HCT116 (cell line): ENCODE results near the gene RARB. TPM values are rescaled to one million over a fixed set of nuclear protein-coding genes. Genes with fewer than 3 reads are reported as not detected.

ENCODE experiments used
- ATAC-seq: fragments of 200-7000 bp; cut with Tn5 transposase; 2 replicates; pipeline ENCODE4 v1.9.1; 2020; ENCODE audit warnings: mild to moderate bottlenecking, moderate library complexity
- BruUV-seq: library from RNA; stranded (reverse); fragments of 400-500 nt; replicated peaks from 2 replicates; lab custom pipeline; 2021; lab: Mats Ljungman, UMichigan
- CTCF ChIA-PET: fragments of 300-600 bp; sonication (Branson Sonifier 250); formaldehyde crosslinking; loops from one replicate; lab custom pipeline; 2021; ENCODE audit warnings: antibody characterized with exemption; lab: Charles Lee
- POLR2A ChIA-PET: fragments of 300-600, 350-600 bp; sonication (Branson Sonifier 250); formaldehyde crosslinking; loops from one replicate; lab custom pipeline; 2021; ENCODE audit warnings: antibody characterized with exemption; lab: Charles Lee
- RAD21 ChIA-PET, 2 experiments: fragments of 300-600 bp; sonication (Branson Sonifier 250); formaldehyde crosslinking; loops; one replicate each; lab custom pipeline; 2023; ENCODE audit warnings: low total read pairs in 2 of 2; ENCODE audit not compliant: uncharacterized antibody in 2 of 2, unreplicated experiment in 2 of 2, low non-redundant PET in 1 of 2; lab: Charles Lee
- DNase-seq: peaks from one replicate; pipeline ENCODE4 v3.0.0-alpha.2; 2010; ENCODE audit warnings: low read depth, low spot score
- H2AFZ ChIP-seq: fragments of 200-600 bp; shearing (Covaris generic), sonication (generic); 2 replicates; pipeline ENCODE4 v1.6.1; 2017; ENCODE audit warnings: low read depth, mixed run types, mixed read lengths, antibody characterized with exemption, low read length; ENCODE audit not compliant: poor library complexity, severe bottlenecking
- H3K27ac ChIP-seq: 2 replicates; pipeline ENCODE4 v1.5.1; 2012; ENCODE audit warnings: low read depth, low read length
- H3K27me3 ChIP-seq: fragments of 200-600 bp; sonication (generic); 2 replicates; pipeline ENCODE4 v1.6.1; 2016; ENCODE audit warnings: mixed run types, low read length, mixed read lengths; ENCODE audit not compliant: insufficient read depth
- H3K36me3 ChIP-seq, 2 experiments: fragments of 200-500 bp in 1 of 2; fragments of 200-600 bp in 1 of 2; sonication (Bioruptor generic) in 1 of 2; sonication (generic) in 1 of 2; 2 replicates each; pipeline versions ENCODE4 v1.5.1 to v1.6.1; 2014 to 2016; ENCODE audit warnings: low read length in 2 of 2, inconsistent platforms in 1 of 2, mixed read lengths in 1 of 2, mixed run types in 1 of 2; ENCODE audit not compliant: insufficient read depth in 2 of 2, control insufficient read depth in 1 of 2
- H3K4me1 ChIP-seq, 2 experiments: fragments of 200-600 bp in 1 of 2; sonication (generic) in 1 of 2; 2 replicates each; pipeline versions ENCODE4 v1.5.1 to v1.6.1; 2012 to 2017; ENCODE audit warnings: low read length in 2 of 2, inconsistent platforms in 1 of 2, mild to moderate bottlenecking in 1 of 2, mixed read lengths in 1 of 2, mixed run types in 1 of 2, moderate library complexity in 1 of 2; ENCODE audit not compliant: insufficient read depth in 2 of 2, control insufficient read depth in 1 of 2
- H3K4me2 ChIP-seq: fragments of 200-600 bp; sonication (generic); 2 replicates; pipeline ENCODE4 v1.6.1; 2017; ENCODE audit warnings: mixed run types, low read length, mixed read lengths
- H3K4me3 ChIP-seq, 2 experiments: fragments of 200-600 bp in 1 of 2; sonication (generic) in 1 of 2; replicated peaks in 1 of 2; 2 replicates each; pipeline ENCODE4 v1.5.1; 2011 to 2016; ENCODE audit warnings: low read length in 2 of 2, control low read depth in 1 of 2, low read depth in 1 of 2, mild to moderate bottlenecking in 1 of 2, mixed read lengths in 1 of 2, mixed run types in 1 of 2
- H3K79me2 ChIP-seq: fragments of 200-600 bp; sonication (generic); 2 replicates; pipeline ENCODE4 v1.6.1; 2017; ENCODE audit warnings: mild to moderate bottlenecking, mixed run types, low read length, moderate library complexity, mixed read lengths; ENCODE audit not compliant: insufficient read depth
- H3K9ac ChIP-seq: fragments of 200-600 bp; sonication (generic); 2 replicates; pipeline ENCODE4 v1.6.1; 2016; ENCODE audit warnings: low read length, mixed read lengths
- H3K9me2 ChIP-seq: fragments of 200-600 bp; sonication (generic), shearing (Covaris generic); 2 replicates; pipeline ENCODE4 v1.6.1; 2017; ENCODE audit warnings: mixed run types, mild to moderate bottlenecking, moderate library complexity; ENCODE audit not compliant: insufficient read depth
- H3K9me3 ChIP-seq, 2 experiments: fragments of 200-500 bp in 1 of 2; fragments of 200-600 bp in 1 of 2; sonication (Bioruptor generic) in 1 of 2; sonication (generic) in 1 of 2; 2 replicates each; pipeline ENCODE4 v1.6.1; 2014 to 2017; ENCODE audit warnings: low read length in 2 of 2, mixed read lengths in 2 of 2, inconsistent platforms in 1 of 2, low read depth in 1 of 2, mild to moderate bottlenecking in 1 of 2, mixed run types in 1 of 2, moderate library complexity in 1 of 2; ENCODE audit not compliant: control insufficient read depth in 1 of 2, insufficient read depth in 1 of 2
- H4K20me1 ChIP-seq: fragments of 200-600 bp; sonication (generic), shearing (Covaris generic); 2 replicates; pipeline ENCODE4 v1.6.1; 2017; ENCODE audit warnings: mixed run types, mild to moderate bottlenecking, moderate library complexity; ENCODE audit not compliant: insufficient read depth
- ATF3 ChIP-seq: IDR thresholded peaks from 2 replicates; pipeline ENCODE4 v1.6.1; 2012
- CBX3 ChIP-seq: IDR thresholded peaks from 2 replicates; pipeline ENCODE4 v1.6.1; 2012; ENCODE audit warnings: low read depth
- CEBPB ChIP-seq: IDR thresholded peaks from 2 replicates; pipeline ENCODE4 v1.6.1; 2012; ENCODE audit warnings: low read depth
- CTCF ChIP-seq, 3 experiments: fragments of 200-600 bp in 1 of 3; sonication (generic) in 1 of 3; IDR thresholded peaks in 2 of 3; conservative IDR thresholded peaks in 1 of 3; 2 replicates each; pipeline ENCODE4 v1.5.1; 2012 to 2017; ENCODE audit warnings: low read depth in 2 of 3, low read length in 2 of 3, antibody characterized with exemption in 1 of 3, borderline replicate concordance in 1 of 3, control low read depth in 1 of 3, mild to moderate bottlenecking in 1 of 3, mixed read lengths in 1 of 3, mixed run types in 1 of 3, moderate library complexity in 1 of 3; ENCODE audit not compliant: insufficient read depth in 1 of 3
- EGR1 ChIP-seq: IDR thresholded peaks from 2 replicates; pipeline ENCODE4 v1.6.1; 2012; ENCODE audit warnings: low read depth
- EZH2phosphoT487 ChIP-seq: fragments of 200-600 bp; IDR thresholded peaks from 2 replicates; pipeline ENCODE4 v1.6.1; 2018; ENCODE audit warnings: antibody characterized with exemption, borderline replicate concordance
- FOSL1 ChIP-seq: IDR thresholded peaks from 2 replicates; pipeline ENCODE4 v1.6.1; 2012; ENCODE audit warnings: low read depth
- JUND ChIP-seq: IDR thresholded peaks from 2 replicates; pipeline ENCODE4 v1.6.1; 2012
- MAX ChIP-seq: IDR thresholded peaks from 2 replicates; pipeline ENCODE4 v1.6.1; 2012
- POLR2A ChIP-seq: IDR thresholded peaks from 2 replicates; pipeline ENCODE4 v1.7.0; 2011; ENCODE audit warnings: borderline replicate concordance; ENCODE audit not compliant: insufficient read depth, insufficient read length; ENCODE audit errors: extremely low read depth
- POLR2AphosphoS5 ChIP-seq: IDR thresholded peaks from 2 replicates; pipeline ENCODE4 v1.6.1; 2011; ENCODE audit warnings: mild to moderate bottlenecking, low read depth, low read length, moderate library complexity
- RAD21 ChIP-seq: IDR thresholded peaks from 2 replicates; pipeline ENCODE4 v1.6.1; 2012; ENCODE audit warnings: low read depth, mild to moderate bottlenecking
- REST ChIP-seq: IDR thresholded peaks from 2 replicates; pipeline ENCODE4 v1.6.1; 2012; ENCODE audit warnings: low read depth
- SIN3A ChIP-seq: IDR thresholded peaks from 2 replicates; pipeline ENCODE4 v1.6.1; 2012; ENCODE audit warnings: low read depth
- SP1 ChIP-seq: IDR thresholded peaks from 2 replicates; pipeline ENCODE4 v1.6.1; 2012; ENCODE audit warnings: low read depth
- SRF ChIP-seq: IDR thresholded peaks from 2 replicates; pipeline ENCODE4 v1.6.1; 2012; ENCODE audit warnings: low read depth
- TCF7L2 ChIP-seq: IDR thresholded peaks from 2 replicates; pipeline ENCODE4 v1.7.0; 2011; ENCODE audit warnings: borderline replicate concordance, inconsistent platforms; ENCODE audit not compliant: insufficient read depth, insufficient read length; ENCODE audit errors: extremely low read depth
- YY1 ChIP-seq: IDR thresholded peaks from 2 replicates; pipeline ENCODE4 v1.6.1; 2011; ENCODE audit warnings: low read length, low read depth, moderate library complexity, mild to moderate bottlenecking; ENCODE audit not compliant: insufficient replicate concordance; ENCODE audit errors: extremely low read depth
- ZFX ChIP-seq: fragments of 450-650 bp; IDR thresholded peaks from 2 replicates; pipeline ENCODE4 v1.6.1; 2017
- ZNF274 ChIP-seq: fragments of 200-500 bp; sonication (Bioruptor generic); IDR thresholded peaks from 2 replicates; pipeline ENCODE4 v1.6.1; 2014; ENCODE audit warnings: mild to moderate bottlenecking, low read depth, low read length, inconsistent platforms
- intact Hi-C: fragments of 100-400 bp; cut with micrococcal nuclease; formaldehyde crosslinking; loops from 2 replicates; pipeline ENCODE4 v1.10.0; 2022
- total RNA-seq: library from RNA; stranded (reverse); gene quantifications from one replicate; pipeline ENCODE4 v1.2.1, GENCODE V29; 2021; ENCODE audit not compliant: unreplicated experiment

Gene RARB
- total RNA-seq, 1 experiment from 2014 or later, result not detected

GRCh38 chr3:25586553-25586952 lies 158.5 kb downstream of the RARB start:
- no peaks in the 10 kb centered on the region for H3K9me2 ChIP-seq
- no peaks in the 10 kb centered on the region for H4K20me1 ChIP-seq
- H3K27me3 ChIP-seq, result no peaks in the 10 kb centered on the region
- peaks cover 0 to 10% of the 10 kb centered on the region in 2 experiments; a peak in 1 of 4 replicates for H3K4me1 ChIP-seq
- TF ChIP-seq EZH2phosphoT487 (no peak), CEBPB (no peak), REST (no peak), POLR2A (no peak), MAX (no peak), CTCF (IDR thresholded peaks at IDR 0.05 in 2 of 3, conservative IDR thresholded peaks at IDR 0.05 in 1 of 3; ENCODE audit: borderline replicate concordance in 1 of 3, insufficient read depth in 1 of 3, low read depth in 2 of 3, low read length in 2 of 3) (no peak), ATF3 (no peak), FOSL1 (no peak), CBX3 (no peak), SIN3A (no peak), TCF7L2 (no peak), SRF (no peak), JUND (no peak), YY1 (no peak), RAD21 (no peak), POLR2AphosphoS5 (no peak), EGR1 (no peak), ZFX (no peak), ZNF274 (no peak), SP1 (no peak)
- H3K9me3 ChIP-seq, result no peaks in the 10 kb centered on the region
- no peak overlapping the region for H2AFZ ChIP-seq
- ATAC-seq (no peak), DNase-seq (no peak)
- intact Hi-C loops, result no loop called here
- H3K36me3 ChIP-seq, result no peaks in the 10 kb centered on the region
- no peak overlapping the region for H3K9ac ChIP-seq
- H3K4me3 ChIP-seq, result no peak overlapping the region
- BruUV-seq, result no TSS peak
- POLR2A ChIA-PET, result no interaction called here
- H3K4me2 ChIP-seq, result no peak overlapping the region
- CTCF ChIA-PET, result no interaction called here
- H3K27ac ChIP-seq, result no peak overlapping the region
- H3K79me2 ChIP-seq, result no peaks in the 10 kb centered on the region
- RAD21 ChIA-PET, result no interaction called here
